ENCODE results near the gene ITGA6.

ITGA6 gene

DNA sequence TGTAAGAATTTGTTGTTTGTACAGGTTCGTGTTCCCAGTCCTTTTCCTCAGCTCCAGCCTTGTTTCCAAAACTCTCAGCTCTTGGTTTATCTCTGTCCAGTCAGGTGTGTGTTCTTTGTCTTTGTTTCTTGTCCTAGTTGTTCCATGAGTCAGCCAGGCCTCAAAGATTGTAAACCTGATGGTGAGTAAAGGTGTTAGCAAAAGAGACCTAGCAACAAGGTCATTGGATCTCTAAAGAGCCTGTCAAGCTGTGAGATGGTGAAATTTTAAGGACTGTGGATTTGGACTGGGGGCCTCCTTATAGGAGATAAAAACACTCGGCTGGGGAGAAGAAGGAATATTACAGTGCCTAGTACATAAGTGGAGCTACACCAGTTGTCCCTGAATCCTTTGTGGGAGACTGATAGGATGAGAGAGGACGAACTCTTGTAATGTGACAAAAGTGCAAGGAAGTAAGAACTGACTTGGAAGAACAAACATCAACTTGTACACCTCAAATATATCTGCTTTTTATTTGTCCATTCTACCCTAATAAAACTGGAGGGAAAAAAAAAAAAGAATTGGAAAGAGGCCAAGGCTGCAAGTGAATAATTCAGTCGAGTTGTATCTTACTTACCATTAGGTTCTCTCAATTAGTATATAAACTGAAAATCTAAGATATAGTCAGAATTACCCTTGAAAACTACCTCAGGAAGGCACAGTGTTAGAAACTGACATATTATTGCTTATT, 37.2 kb downstream of the ITGA6 start:
- ATAC-seq = no peak
- no peak for TF ChIP-seq ZFP3 (CRISPR knock-in tag; IDR thresholded peaks at IDR 0.05)
- no peak for TF ChIP-seq ZFP30 (CRISPR knock-in tag; IDR thresholded peaks at IDR 0.05)
- TF ChIP-seq ZNF565 (CRISPR knock-in tag; conservative IDR thresholded peaks at IDR 0.05; ENCODE audit: low read depth) = no peak
- TF ChIP-seq ZNF8 (CRISPR knock-in tag; IDR thresholded peaks at IDR 0.05) = no peak
- TF ChIP-seq TOX (CRISPR knock-in tag; IDR thresholded peaks at IDR 0.05; ENCODE audit: borderline replicate concordance) = no peak
- TF ChIP-seq RARB (CRISPR knock-in tag; IDR thresholded peaks at IDR 0.05) = no peak
- TF ChIP-seq, protein P1, sequence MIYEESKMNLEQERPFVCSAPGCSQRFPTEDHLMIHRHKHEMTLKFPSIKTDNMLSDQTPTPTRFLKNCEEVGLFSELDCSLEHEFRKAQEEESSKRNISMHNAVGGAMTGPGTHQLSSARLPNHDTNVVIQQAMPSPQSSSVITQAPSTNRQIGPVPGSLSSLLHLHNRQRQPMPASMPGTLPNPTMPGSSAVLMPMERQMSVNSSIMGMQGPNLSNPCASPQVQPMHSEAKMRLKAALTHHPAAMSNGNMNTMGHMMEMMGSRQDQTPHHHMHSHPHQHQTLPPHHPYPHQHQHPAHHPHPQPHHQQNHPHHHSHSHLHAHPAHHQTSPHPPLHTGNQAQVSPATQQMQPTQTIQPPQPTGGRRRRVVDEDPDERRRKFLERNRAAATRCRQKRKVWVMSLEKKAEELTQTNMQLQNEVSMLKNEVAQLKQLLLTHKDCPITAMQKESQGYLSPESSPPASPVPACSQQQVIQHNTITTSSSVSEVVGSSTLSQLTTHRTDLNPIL (CRISPR knock-in tag; IDR thresholded peaks at IDR 0.05; ENCODE audit: low read depth) = no peak
- TF ChIP-seq BACH2 (CRISPR knock-in tag; IDR thresholded peaks at IDR 0.05; ENCODE audit: borderline replicate concordance) = no peak
- TF ChIP-seq ARNTL (CRISPR knock-in tag; IDR thresholded peaks at IDR 0.05; ENCODE audit: borderline replicate concordance, low read depth) = no peak
- TF ChIP-seq ISL1 (CRISPR knock-in tag; IDR thresholded peaks at IDR 0.05) = no peak
- TF ChIP-seq, protein P2, sequence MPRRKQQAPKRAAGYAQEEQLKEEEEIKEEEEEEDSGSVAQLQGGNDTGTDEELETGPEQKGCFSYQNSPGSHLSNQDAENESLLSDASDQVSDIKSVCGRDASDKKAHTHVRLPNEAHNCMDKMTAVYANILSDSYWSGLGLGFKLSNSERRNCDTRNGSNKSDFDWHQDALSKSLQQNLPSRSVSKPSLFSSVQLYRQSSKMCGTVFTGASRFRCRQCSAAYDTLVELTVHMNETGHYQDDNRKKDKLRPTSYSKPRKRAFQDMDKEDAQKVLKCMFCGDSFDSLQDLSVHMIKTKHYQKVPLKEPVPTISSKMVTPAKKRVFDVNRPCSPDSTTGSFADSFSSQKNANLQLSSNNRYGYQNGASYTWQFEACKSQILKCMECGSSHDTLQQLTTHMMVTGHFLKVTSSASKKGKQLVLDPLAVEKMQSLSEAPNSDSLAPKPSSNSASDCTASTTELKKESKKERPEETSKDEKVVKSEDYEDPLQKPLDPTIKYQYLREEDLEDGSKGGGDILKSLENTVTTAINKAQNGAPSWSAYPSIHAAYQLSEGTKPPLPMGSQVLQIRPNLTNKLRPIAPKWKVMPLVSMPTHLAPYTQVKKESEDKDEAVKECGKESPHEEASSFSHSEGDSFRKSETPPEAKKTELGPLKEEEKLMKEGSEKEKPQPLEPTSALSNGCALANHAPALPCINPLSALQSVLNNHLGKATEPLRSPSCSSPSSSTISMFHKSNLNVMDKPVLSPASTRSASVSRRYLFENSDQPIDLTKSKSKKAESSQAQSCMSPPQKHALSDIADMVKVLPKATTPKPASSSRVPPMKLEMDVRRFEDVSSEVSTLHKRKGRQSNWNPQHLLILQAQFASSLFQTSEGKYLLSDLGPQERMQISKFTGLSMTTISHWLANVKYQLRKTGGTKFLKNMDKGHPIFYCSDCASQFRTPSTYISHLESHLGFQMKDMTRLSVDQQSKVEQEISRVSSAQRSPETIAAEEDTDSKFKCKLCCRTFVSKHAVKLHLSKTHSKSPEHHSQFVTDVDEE (CRISPR knock-in tag; IDR thresholded peaks at IDR 0.05) = no peak
- TF ChIP-seq OSR1 (CRISPR knock-in tag; IDR thresholded peaks at IDR 0.05) = no peak
- no peak for TF ChIP-seq TCF4 (CRISPR knock-in tag; IDR thresholded peaks at IDR 0.05; ENCODE audit: borderline replicate concordance)
- TF ChIP-seq SNAI2 (CRISPR knock-in tag; IDR thresholded peaks at IDR 0.05) = no peak
- no peak for TF ChIP-seq GLIS3 (CRISPR knock-in tag; IDR thresholded peaks at IDR 0.05)

DNA sequence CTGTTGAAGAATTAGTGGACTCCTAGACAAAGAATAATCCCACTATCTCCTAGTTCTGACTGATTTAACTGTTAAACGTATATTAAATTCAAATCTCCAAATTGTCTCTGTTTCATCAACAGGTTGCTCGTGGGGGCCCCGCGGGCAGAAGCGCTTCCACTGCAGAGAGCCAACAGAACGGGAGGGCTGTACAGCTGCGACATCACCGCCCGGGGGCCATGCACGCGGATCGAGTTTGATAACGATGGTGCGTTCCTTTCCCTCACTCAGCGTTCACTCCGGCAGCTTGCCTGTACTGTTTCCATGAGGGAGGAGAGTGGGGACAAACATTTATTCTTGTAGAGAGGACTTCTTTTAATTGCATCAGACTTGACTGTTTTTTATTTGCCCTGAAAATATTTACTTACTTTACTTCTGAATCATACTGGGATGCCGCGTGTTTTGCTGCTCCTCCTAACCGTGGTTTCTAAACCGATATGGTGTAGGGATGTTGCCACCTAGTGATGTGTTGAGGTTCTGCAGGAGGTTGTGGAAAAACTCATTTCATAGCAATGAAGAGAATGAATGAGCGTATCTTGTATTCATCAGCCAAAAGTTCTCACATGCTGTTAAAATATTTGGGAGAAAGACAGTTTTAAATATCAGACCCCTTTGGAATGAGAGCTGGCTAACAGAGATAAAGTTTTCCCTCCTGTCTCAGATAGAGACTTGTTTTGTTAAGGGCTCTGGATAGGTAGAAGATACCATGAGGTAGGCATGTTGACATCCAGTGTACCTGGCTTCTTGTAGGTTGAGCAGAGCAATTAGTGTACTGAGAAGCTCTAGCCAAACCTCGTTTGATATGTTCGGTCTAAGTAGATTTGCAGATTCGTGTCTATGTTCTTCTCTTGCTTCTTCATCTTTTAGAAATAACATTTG, 38.3 kb downstream of the ITGA6 start:
- peak; percentile 82 for ATAC-seq

DNA sequence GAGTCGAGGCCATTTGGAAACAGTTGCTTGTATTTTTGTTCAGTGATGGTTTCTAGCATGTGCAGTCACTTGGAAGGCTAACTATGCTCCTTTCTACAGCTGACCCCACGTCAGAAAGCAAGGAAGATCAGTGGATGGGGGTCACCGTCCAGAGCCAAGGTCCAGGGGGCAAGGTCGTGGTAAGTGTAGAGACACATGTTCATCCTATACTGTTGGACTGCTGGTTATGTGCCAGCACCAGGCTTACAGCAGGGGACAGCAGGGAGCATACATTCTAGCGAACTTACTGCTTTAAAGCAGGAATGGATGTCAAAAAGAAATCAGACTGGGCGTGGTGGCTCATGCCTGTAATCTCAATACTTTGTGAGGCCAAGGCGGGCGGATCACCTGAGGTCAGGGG, 40.0 kb downstream of the ITGA6 start:
- no peak for ATAC-seq
- no peak for TF ChIP-seq GLIS3 (CRISPR knock-in tag; IDR thresholded peaks at IDR 0.05)
- TF ChIP-seq TOX (CRISPR knock-in tag; IDR thresholded peaks at IDR 0.05; ENCODE audit: borderline replicate concordance) = no peak
- TF ChIP-seq, protein P2 (CRISPR knock-in tag; IDR thresholded peaks at IDR 0.05) = no peak
- TF ChIP-seq RARB (CRISPR knock-in tag; IDR thresholded peaks at IDR 0.05) = no peak
- TF ChIP-seq, protein P1 (CRISPR knock-in tag; IDR thresholded peaks at IDR 0.05; ENCODE audit: low read depth) = no peak
- TF ChIP-seq ZNF565 (CRISPR knock-in tag; conservative IDR thresholded peaks at IDR 0.05; ENCODE audit: low read depth) = no peak
- TF ChIP-seq ZFP30 (CRISPR knock-in tag; IDR thresholded peaks at IDR 0.05) = no peak
- TF ChIP-seq ARNTL (CRISPR knock-in tag; IDR thresholded peaks at IDR 0.05; ENCODE audit: borderline replicate concordance, low read depth) = no peak
- TF ChIP-seq ZFP3 (CRISPR knock-in tag; IDR thresholded peaks at IDR 0.05) = no peak
- TF ChIP-seq ISL1 (CRISPR knock-in tag; IDR thresholded peaks at IDR 0.05) = no peak
- no peak for TF ChIP-seq OSR1 (CRISPR knock-in tag; IDR thresholded peaks at IDR 0.05)
- no peak for TF ChIP-seq SNAI2 (CRISPR knock-in tag; IDR thresholded peaks at IDR 0.05)

More for the DNA sequence above, 38.3 kb downstream of the ITGA6 start:
- TF ChIP-seq ARNTL (CRISPR knock-in tag; IDR thresholded peaks at IDR 0.05; ENCODE audit: borderline replicate concordance, low read depth) (no peak), TCF4 (CRISPR knock-in tag; IDR thresholded peaks at IDR 0.05; ENCODE audit: borderline replicate concordance) (no peak), ZFP30 (CRISPR knock-in tag; IDR thresholded peaks at IDR 0.05) (no peak), OSR1 (CRISPR knock-in tag; IDR thresholded peaks at IDR 0.05) (no peak), ZC3H10 (CRISPR knock-in tag; IDR thresholded peaks at IDR 0.05) (no peak), RARB (CRISPR knock-in tag; IDR thresholded peaks at IDR 0.05) (no peak), ESRRG (CRISPR knock-in tag; IDR thresholded peaks at IDR 0.05) (no peak), ZNF565 (CRISPR knock-in tag; conservative IDR thresholded peaks at IDR 0.05; ENCODE audit: low read depth) (no peak), GLIS3 (CRISPR knock-in tag; IDR thresholded peaks at IDR 0.05) (no peak), ISL1 (CRISPR knock-in tag; IDR thresholded peaks at IDR 0.05) (no peak)
- TF ChIP-seq, protein P3, sequence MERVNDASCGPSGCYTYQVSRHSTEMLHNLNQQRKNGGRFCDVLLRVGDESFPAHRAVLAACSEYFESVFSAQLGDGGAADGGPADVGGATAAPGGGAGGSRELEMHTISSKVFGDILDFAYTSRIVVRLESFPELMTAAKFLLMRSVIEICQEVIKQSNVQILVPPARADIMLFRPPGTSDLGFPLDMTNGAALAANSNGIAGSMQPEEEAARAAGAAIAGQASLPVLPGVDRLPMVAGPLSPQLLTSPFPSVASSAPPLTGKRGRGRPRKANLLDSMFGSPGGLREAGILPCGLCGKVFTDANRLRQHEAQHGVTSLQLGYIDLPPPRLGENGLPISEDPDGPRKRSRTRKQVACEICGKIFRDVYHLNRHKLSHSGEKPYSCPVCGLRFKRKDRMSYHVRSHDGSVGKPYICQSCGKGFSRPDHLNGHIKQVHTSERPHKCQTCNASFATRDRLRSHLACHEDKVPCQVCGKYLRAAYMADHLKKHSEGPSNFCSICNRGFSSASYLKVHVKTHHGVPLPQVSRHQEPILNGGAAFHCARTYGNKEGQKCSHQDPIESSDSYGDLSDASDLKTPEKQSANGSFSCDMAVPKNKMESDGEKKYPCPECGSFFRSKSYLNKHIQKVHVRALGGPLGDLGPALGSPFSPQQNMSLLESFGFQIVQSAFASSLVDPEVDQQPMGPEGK (CRISPR knock-in tag; IDR thresholded peaks at IDR 0.05; ENCODE audit: borderline replicate concordance) = no peak
- TF ChIP-seq, protein P4, sequence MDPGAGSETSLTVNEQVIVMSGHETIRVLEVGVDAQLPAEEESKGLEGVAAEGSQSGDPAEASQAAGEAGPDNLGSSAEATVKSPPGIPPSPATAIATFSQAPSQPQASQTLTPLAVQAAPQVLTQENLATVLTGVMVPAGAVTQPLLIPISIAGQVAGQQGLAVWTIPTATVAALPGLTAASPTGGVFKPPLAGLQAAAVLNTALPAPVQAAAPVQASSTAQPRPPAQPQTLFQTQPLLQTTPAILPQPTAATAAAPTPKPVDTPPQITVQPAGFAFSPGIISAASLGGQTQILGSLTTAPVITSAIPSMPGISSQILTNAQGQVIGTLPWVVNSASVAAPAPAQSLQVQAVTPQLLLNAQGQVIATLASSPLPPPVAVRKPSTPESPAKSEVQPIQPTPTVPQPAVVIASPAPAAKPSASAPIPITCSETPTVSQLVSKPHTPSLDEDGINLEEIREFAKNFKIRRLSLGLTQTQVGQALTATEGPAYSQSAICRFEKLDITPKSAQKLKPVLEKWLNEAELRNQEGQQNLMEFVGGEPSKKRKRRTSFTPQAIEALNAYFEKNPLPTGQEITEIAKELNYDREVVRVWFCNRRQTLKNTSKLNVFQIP (CRISPR knock-in tag; IDR thresholded peaks at IDR 0.05; ENCODE audit: borderline replicate concordance, low read depth) = no peak
